Choroid plexus epithelial cell (primary cell): Measurements from ENCODE around the gene SLC13A3.
A peak's percentile ranks its signal among the peaks of the same experiment; 100 is the strongest.

Experiments used
- DNase-seq: peaks from one replicate; pipeline ENCODE4 v3.0.0-alpha.2; 2010; ENCODE audit warnings: low read depth
- H3K4me3 ChIP-seq: 2 replicates; pipeline ENCODE4 v1.5.1; 2011; ENCODE audit warnings: low read depth, mild to moderate bottlenecking, control low read depth, low read length, moderate library complexity
- CTCF ChIP-seq: conservative IDR thresholded peaks from 2 replicates; pipeline ENCODE4 v1.5.1; 2011; ENCODE audit warnings: low read depth, mild to moderate bottlenecking, control low read depth, inconsistent platforms, low read length, moderate library complexity

Gene SLC13A3

GRCh38 chr20:46520540-46520939, 130.7 kb downstream of the SLC13A3 start:
- TF ChIP-seq CTCF, result no peak
- H3K4me3 ChIP-seq, result no peak overlapping the region
- DNase-seq, result no peak

DNA sequence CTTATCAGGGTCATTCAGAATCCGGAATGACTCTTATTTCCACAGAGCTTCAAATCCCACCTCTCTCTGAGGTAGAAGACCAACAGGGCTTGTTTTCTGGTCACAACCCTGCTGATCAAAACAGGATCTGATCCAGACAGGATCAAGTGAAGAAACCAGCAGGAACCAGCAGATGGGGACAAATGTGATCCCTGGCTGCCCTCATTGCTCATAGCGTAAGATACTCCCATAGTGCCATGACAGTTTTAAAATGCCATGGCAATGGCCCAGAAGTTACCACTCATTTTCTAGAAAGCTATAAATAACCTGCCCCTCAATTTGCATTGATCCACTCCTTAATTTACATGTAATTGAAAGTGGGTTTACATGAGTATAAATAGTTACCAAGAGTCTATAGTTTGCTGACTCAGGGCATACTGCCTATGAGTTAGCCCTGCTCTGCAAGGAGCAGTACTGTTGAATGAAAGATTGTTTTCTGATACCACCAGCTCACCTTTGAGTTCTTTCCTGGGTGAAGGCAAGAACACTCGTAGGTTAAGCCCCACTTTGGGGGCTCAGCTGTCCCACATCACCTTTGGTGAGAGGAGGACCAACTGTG, 131.7 kb downstream of the SLC13A3 start:
- DNase-seq, result no peak
- TF ChIP-seq CTCF, result no peak
- no peak overlapping the region for H3K4me3 ChIP-seq

DNA sequence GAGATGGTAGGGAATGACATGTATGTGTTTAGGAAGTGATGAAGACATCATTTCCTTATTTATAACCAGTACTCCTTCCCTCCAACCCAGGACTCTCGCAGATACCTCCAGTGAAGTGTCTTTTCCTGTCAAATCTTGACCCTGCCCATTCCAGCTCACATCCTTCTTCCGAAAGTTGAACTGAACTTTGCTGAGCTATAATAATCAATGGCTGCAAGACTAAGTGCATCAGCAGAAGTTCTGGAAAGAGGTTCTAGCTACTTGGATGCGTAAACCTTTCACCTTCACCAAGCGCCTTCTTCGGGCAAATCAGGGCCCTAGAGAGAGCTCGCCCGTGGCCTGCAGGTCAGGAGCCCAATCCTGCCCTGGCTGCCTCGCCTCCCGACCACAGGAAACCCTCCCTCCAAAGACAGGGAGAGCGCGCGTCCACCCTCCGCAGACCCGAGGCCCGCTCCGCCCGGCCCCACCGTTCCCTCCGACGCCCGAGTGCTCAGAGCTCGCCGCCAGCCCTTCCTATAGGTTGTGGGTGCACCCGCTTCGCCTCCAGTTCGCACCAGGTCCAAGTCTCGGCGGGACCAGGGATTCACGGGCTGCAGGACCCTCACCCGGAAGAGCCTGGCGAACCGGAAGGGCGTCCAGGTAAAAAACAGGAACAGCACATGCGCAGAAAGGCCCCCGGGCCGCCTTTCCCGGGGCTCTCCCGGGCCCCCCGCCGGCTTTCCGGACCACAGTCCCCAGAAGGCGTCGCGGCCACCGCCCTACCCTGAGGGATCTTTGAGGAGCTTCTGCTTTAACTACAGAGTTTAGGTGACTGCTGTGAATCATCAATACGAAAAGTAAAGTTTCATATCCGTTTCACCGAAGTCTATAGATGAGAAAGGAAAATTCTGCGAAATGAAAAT, 138.1 kb downstream of the SLC13A3 start, which contains the start of gene ZNF334:
Gene ZNF334 (minus strand): TSS at position 617 of the 902 bp plus-strand sequence. CDS start 1,457 bp downstream, outside the sequence.
- H3K4me3 ChIP-seq, result peak within 1 kb of the TSS; percentile 72
- peak; percentile 61 for DNase-seq

DNA sequence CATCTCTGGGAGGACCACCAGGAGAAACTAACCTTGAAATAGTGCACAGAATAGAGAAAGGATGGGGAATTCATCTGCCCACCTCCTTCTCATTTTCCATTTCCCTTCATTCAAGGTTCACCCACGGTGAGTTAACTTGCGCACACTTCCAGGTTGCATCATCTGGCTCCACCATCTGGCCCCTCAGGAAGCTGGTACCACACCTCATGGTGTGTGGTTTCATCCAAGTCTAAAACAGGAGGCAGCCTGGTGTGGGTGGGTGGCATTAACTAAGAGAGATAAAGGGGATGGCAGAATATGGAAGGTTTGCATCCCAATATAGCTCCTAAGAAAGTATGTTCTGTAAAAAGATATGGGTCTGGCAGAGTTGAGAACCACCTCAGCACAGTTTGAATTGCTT, 141.7 kb downstream of the SLC13A3 start:
- no peak overlapping the region for H3K4me3 ChIP-seq
- no peak for TF ChIP-seq CTCF
- DNase-seq, result no peak

More for the DNA sequence above, 138.1 kb downstream of the SLC13A3 start, which contains the start of gene ZNF334:
- TF ChIP-seq CTCF, result no peak
